Measurements from ENCODE around the gene SMURF1.
A peak's percentile ranks its signal among the peaks of the same experiment; 100 is the strongest.

The SMURF1 gene

GRCh38 chr7:99021941-99022560 lies 121.9 kb downstream of the SMURF1 start:
- DNase-seq = no peak

GRCh38 chr7:99020413-99020715 lies 123.5 kb downstream of the SMURF1 start:
- DNase-seq = no peak

GRCh38 chr7:99019523-99020412 lies 124.1 kb downstream of the SMURF1 start:
- no peak for DNase-seq

- DNase-seq = peak in 1 of 2 experiments; percentile 40
These were observed 127.7 kb downstream of the SMURF1 start for GRCh38 chr7:99016196-99016595.

GRCh38 chr7:99014113-99014985 lies 129.6 kb downstream of the SMURF1 start:
- no peak for DNase-seq

- DNase-seq = no peak
These were observed 130.4 kb downstream of the SMURF1 start for GRCh38 chr7:99013266-99014112.

GRCh38 chr7:99012722-99013121 lies 131.2 kb downstream of the SMURF1 start:
- no peak for DNase-seq

- no peak for DNase-seq
These were observed 132.1 kb downstream of the SMURF1 start for GRCh38 chr7:99011706-99012404.

- DNase-seq = no peak
These were observed 132.6 kb downstream of the SMURF1 start for GRCh38 chr7:99011341-99011705.

GRCh38 chr7:99010281-99010680 lies 133.6 kb downstream of the SMURF1 start:
- DNase-seq = no peak

GRCh38 chr7:99008921-99009530 lies 134.9 kb downstream of the SMURF1 start:
- DNase-seq = no peak

GRCh38 chr7:99008181-99008631 lies 135.7 kb downstream of the SMURF1 start:
- no peak for DNase-seq

- DNase-seq = no peak
These were observed 137.0 kb downstream of the SMURF1 start for GRCh38 chr7:99006739-99007424.

GRCh38 chr7:99005776-99006175 lies 138.1 kb downstream of the SMURF1 start:
- DNase-seq = no peak

GRCh38 chr7:99004781-99005500 lies 139.0 kb downstream of the SMURF1 start:
- DNase-seq = no peak

GRCh38 chr7:99004216-99004615 lies 139.7 kb downstream of the SMURF1 start:
- no peak for DNase-seq

- no peak for DNase-seq
These were observed 140.5 kb downstream of the SMURF1 start for GRCh38 chr7:99003419-99003818.

- no peak for DNase-seq
These were observed 141.1 kb downstream of the SMURF1 start for GRCh38 chr7:99002827-99003212.

- no peak for DNase-seq
These were observed 141.6 kb downstream of the SMURF1 start for GRCh38 chr7:99002148-99002826.

Measured in NCI-H526 (cell line).